ENCODE results near the gene UBIAD1. TPM values are rescaled to one million over a fixed set of nuclear protein-coding genes. Genes with fewer than 3 reads are reported as not detected.
"Not testable (repeated sequence)": the region's sequence is repeated elsewhere in the genome, so short reads cannot be mapped to it uniquely, and the experiment has no call there.

The UBIAD1 gene
- polyA plus RNA-seq, 1 donor from 2014 or later = 14.5 TPM

DNA sequence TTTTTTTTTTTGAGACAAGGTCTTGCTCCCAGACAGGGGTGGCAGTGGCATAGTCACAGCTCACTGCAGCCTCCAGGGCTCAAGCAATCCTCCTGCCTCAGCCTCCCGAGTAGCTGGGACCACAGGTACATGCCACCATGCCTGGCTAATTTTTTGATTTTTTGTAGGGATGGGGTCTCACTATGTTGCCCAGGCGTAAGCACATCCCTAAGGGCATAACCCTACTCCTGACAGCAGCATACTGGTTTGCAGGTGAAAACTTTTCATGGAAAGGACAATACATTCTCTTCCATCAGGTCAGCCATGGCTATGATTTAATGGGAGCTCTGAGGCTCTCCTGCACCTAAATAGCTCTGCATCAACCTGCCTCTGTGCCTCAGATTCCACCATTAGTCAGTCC, 29.4 kb downstream of the UBIAD1 start:
- Histone ChIP-seq H3K4me2 (ENCODE audit: low read length) (no peak overlapping the region), H3K9ac (ENCODE audit: low read length) (no peak overlapping the region), H3K36me3 (ENCODE audit: insufficient read depth, low read length) (no peaks in the 10 kb centered on the region), H3F3A (ENCODE audit: insufficient read depth, low read length, poor library complexity, severe bottlenecking) (no peaks in the 10 kb centered on the region), H3K9me3 (ENCODE audit: low read length) (no peaks in the 10 kb centered on the region), H3K4me3 (ENCODE audit: low read length) (no peak overlapping the region), H3K27me3 (ENCODE audit: insufficient read depth, low read depth, low read length) (no peaks in the 10 kb centered on the region), H4K20me1 (ENCODE audit: insufficient read depth) (no peaks in the 10 kb centered on the region), H3K79me2 (replicated peaks; ENCODE audit: insufficient read depth, low read length) (no peaks in the 10 kb centered on the region), H3K9me2 (ENCODE audit: insufficient read depth, low read length) (no peaks in the 10 kb centered on the region), H2AFZ (ENCODE audit: low read depth, low read length) (no peak overlapping the region), H3K27ac (ENCODE audit: low read length) (no peak overlapping the region)
- TF ChIP-seq, protein P1, sequence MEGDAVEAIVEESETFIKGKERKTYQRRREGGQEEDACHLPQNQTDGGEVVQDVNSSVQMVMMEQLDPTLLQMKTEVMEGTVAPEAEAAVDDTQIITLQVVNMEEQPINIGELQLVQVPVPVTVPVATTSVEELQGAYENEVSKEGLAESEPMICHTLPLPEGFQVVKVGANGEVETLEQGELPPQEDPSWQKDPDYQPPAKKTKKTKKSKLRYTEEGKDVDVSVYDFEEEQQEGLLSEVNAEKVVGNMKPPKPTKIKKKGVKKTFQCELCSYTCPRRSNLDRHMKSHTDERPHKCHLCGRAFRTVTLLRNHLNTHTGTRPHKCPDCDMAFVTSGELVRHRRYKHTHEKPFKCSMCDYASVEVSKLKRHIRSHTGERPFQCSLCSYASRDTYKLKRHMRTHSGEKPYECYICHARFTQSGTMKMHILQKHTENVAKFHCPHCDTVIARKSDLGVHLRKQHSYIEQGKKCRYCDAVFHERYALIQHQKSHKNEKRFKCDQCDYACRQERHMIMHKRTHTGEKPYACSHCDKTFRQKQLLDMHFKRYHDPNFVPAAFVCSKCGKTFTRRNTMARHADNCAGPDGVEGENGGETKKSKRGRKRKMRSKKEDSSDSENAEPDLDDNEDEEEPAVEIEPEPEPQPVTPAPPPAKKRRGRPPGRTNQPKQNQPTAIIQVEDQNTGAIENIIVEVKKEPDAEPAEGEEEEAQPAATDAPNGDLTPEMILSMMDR (IDR thresholded peaks at IDR 0.05; ENCODE audit: poor library complexity, severe bottlenecking) = no peak
- TF ChIP-seq MXI1 (conservative IDR thresholded peaks at IDR 0.05; ENCODE audit: poor library complexity, severe bottlenecking) (no peak), EP300 (conservative IDR thresholded peaks at IDR 0.05; ENCODE audit: poor library complexity, severe bottlenecking) (no peak), SMC3 (conservative IDR thresholded peaks at IDR 0.05; ENCODE audit: poor library complexity) (no peak), POLR2AphosphoS5 (IDR thresholded peaks at IDR 0.05) (no peak), EZH2 (IDR thresholded peaks at IDR 0.05; ENCODE audit: borderline replicate concordance, insufficient read depth, low read length, poor library complexity, severe bottlenecking) (no peak), RAD21 (conservative IDR thresholded peaks at IDR 0.05) (no peak)
- TF ChIP-seq, protein P2, sequence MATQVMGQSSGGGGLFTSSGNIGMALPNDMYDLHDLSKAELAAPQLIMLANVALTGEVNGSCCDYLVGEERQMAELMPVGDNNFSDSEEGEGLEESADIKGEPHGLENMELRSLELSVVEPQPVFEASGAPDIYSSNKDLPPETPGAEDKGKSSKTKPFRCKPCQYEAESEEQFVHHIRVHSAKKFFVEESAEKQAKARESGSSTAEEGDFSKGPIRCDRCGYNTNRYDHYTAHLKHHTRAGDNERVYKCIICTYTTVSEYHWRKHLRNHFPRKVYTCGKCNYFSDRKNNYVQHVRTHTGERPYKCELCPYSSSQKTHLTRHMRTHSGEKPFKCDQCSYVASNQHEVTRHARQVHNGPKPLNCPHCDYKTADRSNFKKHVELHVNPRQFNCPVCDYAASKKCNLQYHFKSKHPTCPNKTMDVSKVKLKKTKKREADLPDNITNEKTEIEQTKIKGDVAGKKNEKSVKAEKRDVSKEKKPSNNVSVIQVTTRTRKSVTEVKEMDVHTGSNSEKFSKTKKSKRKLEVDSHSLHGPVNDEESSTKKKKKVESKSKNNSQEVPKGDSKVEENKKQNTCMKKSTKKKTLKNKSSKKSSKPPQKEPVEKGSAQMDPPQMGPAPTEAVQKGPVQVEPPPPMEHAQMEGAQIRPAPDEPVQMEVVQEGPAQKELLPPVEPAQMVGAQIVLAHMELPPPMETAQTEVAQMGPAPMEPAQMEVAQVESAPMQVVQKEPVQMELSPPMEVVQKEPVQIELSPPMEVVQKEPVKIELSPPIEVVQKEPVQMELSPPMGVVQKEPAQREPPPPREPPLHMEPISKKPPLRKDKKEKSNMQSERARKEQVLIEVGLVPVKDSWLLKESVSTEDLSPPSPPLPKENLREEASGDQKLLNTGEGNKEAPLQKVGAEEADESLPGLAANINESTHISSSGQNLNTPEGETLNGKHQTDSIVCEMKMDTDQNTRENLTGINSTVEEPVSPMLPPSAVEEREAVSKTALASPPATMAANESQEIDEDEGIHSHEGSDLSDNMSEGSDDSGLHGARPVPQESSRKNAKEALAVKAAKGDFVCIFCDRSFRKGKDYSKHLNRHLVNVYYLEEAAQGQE (IDR thresholded peaks at IDR 0.05; ENCODE audit: borderline replicate concordance) = no peak

DNA sequence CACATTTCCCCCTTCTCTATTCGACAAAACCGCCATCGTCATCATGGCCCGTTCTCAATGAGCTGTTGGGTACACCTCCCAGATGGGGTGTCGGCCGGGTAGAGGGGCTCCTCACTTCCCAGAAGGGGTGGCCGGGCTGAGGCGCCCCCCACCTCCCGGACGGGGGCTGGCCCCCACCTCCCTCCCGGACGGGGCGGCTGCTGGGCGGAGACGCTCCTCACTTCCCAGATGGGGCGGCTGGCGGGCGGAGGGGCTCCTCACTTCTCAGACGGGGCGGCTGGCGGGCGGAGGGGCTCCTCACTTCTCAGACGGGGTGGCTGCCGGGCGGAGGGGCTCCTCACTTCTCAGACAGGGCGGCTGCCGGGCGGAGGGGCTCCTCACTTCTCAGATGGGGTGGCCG, 32.5 kb downstream of the UBIAD1 start:
- not testable (repeated sequence) for H3K9me2 ChIP-seq (ENCODE audit: insufficient read depth, low read length); H3K9me3 ChIP-seq (ENCODE audit: low read length); H3K79me2 ChIP-seq (replicated peaks; ENCODE audit: insufficient read depth, low read length); H3K4me2 ChIP-seq (ENCODE audit: low read length); H3K27ac ChIP-seq (ENCODE audit: low read length); H3F3A ChIP-seq (ENCODE audit: insufficient read depth, low read length, poor library complexity, severe bottlenecking); H3K9ac ChIP-seq (ENCODE audit: low read length); H3K27me3 ChIP-seq (ENCODE audit: insufficient read depth, low read depth, low read length); H2AFZ ChIP-seq (ENCODE audit: low read depth, low read length); H3K36me3 ChIP-seq (ENCODE audit: insufficient read depth, low read length); H3K4me3 ChIP-seq (ENCODE audit: low read length); H4K20me1 ChIP-seq (ENCODE audit: insufficient read depth)

DNA sequence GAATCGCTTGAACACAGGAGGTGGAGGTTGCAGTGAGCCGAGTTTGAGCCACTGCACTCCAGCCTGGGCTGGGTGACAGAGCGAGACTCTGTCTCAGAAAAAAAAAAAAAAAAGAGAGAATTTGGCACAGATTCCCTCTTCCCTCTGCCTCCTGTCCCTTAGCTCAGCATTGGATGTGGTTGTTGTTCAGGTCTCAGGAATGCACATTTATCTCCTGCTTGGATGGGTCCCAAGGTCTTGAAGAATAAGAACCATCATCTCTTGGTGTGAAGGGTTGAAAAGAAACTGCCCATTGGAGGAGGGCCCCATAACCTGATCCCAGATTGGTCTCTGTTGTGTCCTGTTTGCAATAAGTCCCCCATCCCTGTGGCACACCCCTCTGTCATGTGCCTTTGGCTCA, 34.9 kb downstream of the UBIAD1 start:
- H3F3A ChIP-seq (ENCODE audit: insufficient read depth, low read length, poor library complexity, severe bottlenecking) = no peaks in the 10 kb centered on the region
- no peak overlapping the region for H2AFZ ChIP-seq (ENCODE audit: low read depth, low read length)
- no peak overlapping the region for H3K27ac ChIP-seq (ENCODE audit: low read length)
- H3K4me3 ChIP-seq (ENCODE audit: low read length) = no peak overlapping the region
- TF ChIP-seq TAF1 (IDR thresholded peaks at IDR 0.05; ENCODE audit: low read depth) = no peak
- no peak for TF ChIP-seq MXI1 (conservative IDR thresholded peaks at IDR 0.05; ENCODE audit: poor library complexity, severe bottlenecking)
- TF ChIP-seq EZH2 (IDR thresholded peaks at IDR 0.05; ENCODE audit: borderline replicate concordance, insufficient read depth, low read length, poor library complexity, severe bottlenecking) = no peak
- no peak for TF ChIP-seq RAD21 (conservative IDR thresholded peaks at IDR 0.05)
- TF ChIP-seq, protein P2 (IDR thresholded peaks at IDR 0.05; ENCODE audit: borderline replicate concordance) = no peak
- TF ChIP-seq, protein P1 (IDR thresholded peaks at IDR 0.05; ENCODE audit: poor library complexity, severe bottlenecking) = no peak
- no peak for TF ChIP-seq POLR2AphosphoS5 (IDR thresholded peaks at IDR 0.05)
- TF ChIP-seq SMC3 (conservative IDR thresholded peaks at IDR 0.05; ENCODE audit: poor library complexity) = no peak
- no peak for TF ChIP-seq EP300 (conservative IDR thresholded peaks at IDR 0.05; ENCODE audit: poor library complexity, severe bottlenecking)
- no peaks in the 10 kb centered on the region for H3K9me3 ChIP-seq (ENCODE audit: low read length)
- no peaks in the 10 kb centered on the region for H4K20me1 ChIP-seq (ENCODE audit: insufficient read depth)
- H3K27me3 ChIP-seq (ENCODE audit: insufficient read depth, low read depth, low read length) = no peaks in the 10 kb centered on the region
- H3K79me2 ChIP-seq (replicated peaks; ENCODE audit: insufficient read depth, low read length) = no peaks in the 10 kb centered on the region
- H3K4me2 ChIP-seq (ENCODE audit: low read length) = no peak overlapping the region
- H3K9ac ChIP-seq (ENCODE audit: low read length) = no peak overlapping the region
- no peaks in the 10 kb centered on the region for H3K36me3 ChIP-seq (ENCODE audit: insufficient read depth, low read length)
- H3K9me2 ChIP-seq (ENCODE audit: insufficient read depth, low read length) = no peaks in the 10 kb centered on the region

Data from neural cell (in vitro differentiated cells).